ENCODE data around the gene GRIA2. TPM values are rescaled to one million over a fixed set of nuclear protein-coding genes. Genes with fewer than 3 reads are reported as not detected.

Gene GRIA2
- total RNA-seq, 1 donor from 2014 or later, result 0.49 TPM

GRCh38 chr4:157271166-157271869 lies 50.8 kb downstream of the GRIA2 start:
- Histone ChIP-seq H3K4me3 (no peak overlapping the region), H3K4me1 (no peaks in the 10 kb centered on the region), H3K9me3 (no peaks in the 10 kb centered on the region), H3K27ac (no peak overlapping the region), H3K36me3 (no peaks in the 10 kb centered on the region), H3K27me3 (no peaks in the 10 kb centered on the region)
- no peak for TF ChIP-seq POLR2A (IDR thresholded peaks at IDR 0.05)
- no peak for TF ChIP-seq CTCF (IDR thresholded peaks at IDR 0.05)
- no peak for TF ChIP-seq POLR2AphosphoS5 (IDR thresholded peaks at IDR 0.05; ENCODE audit: insufficient read depth in 1 of 2, low read depth in 1 of 2)
- intact Hi-C loops (cut with DNase I), result no loop called here
- no peak for DNase-seq (ENCODE audit: extremely low spot score in 2 of 2)

GRCh38 chr4:157280673-157281072 lies 60.1 kb downstream of the GRIA2 start:
- Histone ChIP-seq H3K27me3 (no peaks in the 10 kb centered on the region), H3K27ac (no peak overlapping the region), H3K36me3 (no peaks in the 10 kb centered on the region), H3K9me3 (no peaks in the 10 kb centered on the region), H3K4me3 (no peak overlapping the region), H3K4me1 (no peaks in the 10 kb centered on the region)
- no peak for DNase-seq (ENCODE audit: extremely low spot score in 2 of 2)
- intact Hi-C loops (cut with DNase I), result no loop called here
- TF ChIP-seq POLR2A (IDR thresholded peaks at IDR 0.05) (no peak), POLR2AphosphoS5 (IDR thresholded peaks at IDR 0.05; ENCODE audit: insufficient read depth in 1 of 2, low read depth in 1 of 2) (no peak), CTCF (IDR thresholded peaks at IDR 0.05) (no peak)

- no peak overlapping the region for H3K27ac ChIP-seq
- no peak for DNase-seq (ENCODE audit: extremely low spot score in 2 of 2)
- H3K4me1 ChIP-seq, result no peaks in the 10 kb centered on the region
- H3K9me3 ChIP-seq, result no peaks in the 10 kb centered on the region
- intact Hi-C loops (cut with DNase I), result no loop called here
- H3K4me3 ChIP-seq, result no peak overlapping the region
- no peak for TF ChIP-seq CTCF (IDR thresholded peaks at IDR 0.05)
- TF ChIP-seq POLR2A (IDR thresholded peaks at IDR 0.05), result no peak
- TF ChIP-seq POLR2AphosphoS5 (IDR thresholded peaks at IDR 0.05; ENCODE audit: insufficient read depth in 1 of 2, low read depth in 1 of 2), result no peak
- H3K36me3 ChIP-seq, result no peaks in the 10 kb centered on the region
- H3K27me3 ChIP-seq, result no peaks in the 10 kb centered on the region
Observed at GRCh38 chr4:157282019-157282418, 61.5 kb downstream of the GRIA2 start.

- H3K36me3 ChIP-seq, result no peaks in the 10 kb centered on the region
- no peak for TF ChIP-seq POLR2AphosphoS5 (IDR thresholded peaks at IDR 0.05; ENCODE audit: insufficient read depth in 1 of 2, low read depth in 1 of 2)
- TF ChIP-seq POLR2A (IDR thresholded peaks at IDR 0.05), result no peak
- no peak for TF ChIP-seq CTCF (IDR thresholded peaks at IDR 0.05)
- no peak for DNase-seq (ENCODE audit: extremely low spot score in 2 of 2)
- intact Hi-C loops (cut with DNase I), result no loop called here
- H3K27ac ChIP-seq, result no peak overlapping the region
- no peak overlapping the region for H3K4me3 ChIP-seq
- no peaks in the 10 kb centered on the region for H3K27me3 ChIP-seq
- H3K4me1 ChIP-seq, result no peaks in the 10 kb centered on the region
- H3K9me3 ChIP-seq, result no peaks in the 10 kb centered on the region
Observed at GRCh38 chr4:157287445-157287844, 66.9 kb downstream of the GRIA2 start.

GRCh38 chr4:157290622-157291021 lies 70.1 kb downstream of the GRIA2 start:
- intact Hi-C loops (cut with DNase I), result no loop called here
- no peak overlapping the region for H3K27ac ChIP-seq
- H3K27me3 ChIP-seq, result no peaks in the 10 kb centered on the region
- no peak overlapping the region for H3K4me3 ChIP-seq
- no peak for DNase-seq (ENCODE audit: extremely low spot score in 2 of 2)
- no peaks in the 10 kb centered on the region for H3K4me1 ChIP-seq
- TF ChIP-seq POLR2AphosphoS5 (IDR thresholded peaks at IDR 0.05; ENCODE audit: insufficient read depth in 1 of 2, low read depth in 1 of 2) (no peak), CTCF (IDR thresholded peaks at IDR 0.05) (no peak), POLR2A (IDR thresholded peaks at IDR 0.05) (no peak)
- no peaks in the 10 kb centered on the region for H3K36me3 ChIP-seq
- no peaks in the 10 kb centered on the region for H3K9me3 ChIP-seq

Measured in vagina (tissue), 2 donors.